Effector memory CD4-positive, alpha-beta T cell (primary cell): ENCODE measurements around the gene TMEM184C.

ENCODE experiments used
- DNase-seq, 3 donors: peaks; one replicate each; pipeline ENCODE4 v3.0.0-alpha.2; 2020
- H3K27ac ChIP-seq: 2 replicates; pipeline ENCODE4 v1.7.0; 2013; ENCODE audit warnings: mild to moderate bottlenecking, low read length, moderate library complexity; ENCODE audit not compliant: insufficient read depth, poor library complexity, severe bottlenecking
- H3K27me3 ChIP-seq: replicated peaks from 2 replicates; pipeline ENCODE4 v1.7.0; 2013; ENCODE audit warnings: mild to moderate bottlenecking, low read length; ENCODE audit not compliant: insufficient read depth, control insufficient read depth, poor library complexity, severe bottlenecking
- H3K36me3 ChIP-seq: 2 replicates; pipeline ENCODE4 v1.7.0; 2013; ENCODE audit warnings: mild to moderate bottlenecking, low read length, moderate library complexity; ENCODE audit not compliant: control insufficient read depth, insufficient read depth
- H3K4me1 ChIP-seq: 2 replicates; pipeline ENCODE4 v1.7.0; 2013; ENCODE audit warnings: low read length, mild to moderate bottlenecking; ENCODE audit not compliant: control insufficient read depth, insufficient read depth, poor library complexity, severe bottlenecking
- H3K4me3 ChIP-seq: 2 replicates; pipeline ENCODE4 v1.7.0; 2013; ENCODE audit warnings: low read length, low read depth, mild to moderate bottlenecking; ENCODE audit not compliant: insufficient read depth, poor library complexity, severe bottlenecking
- H3K9me3 ChIP-seq: 2 replicates; pipeline ENCODE4 v1.7.0; 2013; ENCODE audit warnings: mild to moderate bottlenecking, low read length, moderate library complexity; ENCODE audit not compliant: control insufficient read depth

TMEM184C gene

DNA sequence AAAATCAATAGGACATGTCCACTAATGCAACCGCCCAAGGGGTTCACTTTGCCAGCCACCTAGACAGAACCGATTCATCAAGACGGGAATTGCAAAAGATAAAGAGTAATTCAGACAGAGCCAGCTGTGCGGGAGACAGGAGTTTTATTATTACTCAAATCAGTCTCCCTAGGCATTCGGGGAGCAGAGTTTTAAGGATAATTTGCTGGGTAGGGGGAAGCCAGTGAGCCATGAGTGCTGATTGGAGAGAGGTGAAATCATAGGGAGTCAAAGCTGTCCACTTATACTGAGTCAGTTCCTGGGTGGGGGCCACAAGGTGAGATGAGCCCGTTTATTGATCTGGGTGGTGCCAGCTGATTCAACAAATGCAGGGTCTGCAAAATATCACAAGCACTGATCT lies 8.5 kb downstream of the TMEM184C start:
- H3K27me3 ChIP-seq = no peaks in the 10 kb centered on the region
- no peak overlapping the region for H3K27ac ChIP-seq
- no peak for DNase-seq
- peaks cover 63% of the 10 kb centered on the region for H3K36me3 ChIP-seq
- no peak overlapping the region for H3K4me3 ChIP-seq
- no peaks in the 10 kb centered on the region for H3K9me3 ChIP-seq
- no peaks in the 10 kb centered on the region for H3K4me1 ChIP-seq

- DNase-seq = no peak
These were observed 9.7 kb downstream of the TMEM184C start for GRCh38 chr4:147626903-147627302.

DNA sequence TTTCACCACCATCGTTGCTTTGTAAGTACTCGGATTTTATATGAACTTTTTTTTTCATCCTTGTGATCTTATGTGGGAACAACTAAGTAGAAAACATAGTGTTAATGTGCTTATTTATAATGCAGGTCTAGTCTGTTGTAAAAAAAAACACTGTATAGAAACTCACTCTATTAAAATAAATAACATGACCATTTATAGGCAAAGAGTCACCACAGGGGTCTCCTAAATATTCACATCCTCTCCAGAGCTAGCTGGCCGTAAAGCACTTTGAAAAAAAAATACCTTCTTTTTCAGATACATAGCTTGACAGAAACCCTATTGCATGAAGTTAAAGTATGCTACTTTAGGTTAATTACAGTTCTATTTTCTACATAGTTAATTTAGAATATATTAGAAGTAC lies 11.2 kb downstream of the TMEM184C start:
- Histone ChIP-seq H3K36me3 (peaks cover 77% of the 10 kb centered on the region), H3K4me1 (no peaks in the 10 kb centered on the region), H3K27me3 (no peaks in the 10 kb centered on the region), H3K9me3 (no peaks in the 10 kb centered on the region), H3K27ac (no peak overlapping the region), H3K4me3 (no peak overlapping the region)
- DNase-seq = no peak

More at GRCh38 chr4:147626903-147627302, 9.7 kb downstream of the TMEM184C start:
- no peaks in the 10 kb centered on the region for H3K4me1 ChIP-seq
- no peaks in the 10 kb centered on the region for H3K27me3 ChIP-seq
- H3K36me3 ChIP-seq = peaks cover 74% of the 10 kb centered on the region
- H3K4me3 ChIP-seq = no peak overlapping the region
- H3K27ac ChIP-seq = no peak overlapping the region
- no peaks in the 10 kb centered on the region for H3K9me3 ChIP-seq

DNA sequence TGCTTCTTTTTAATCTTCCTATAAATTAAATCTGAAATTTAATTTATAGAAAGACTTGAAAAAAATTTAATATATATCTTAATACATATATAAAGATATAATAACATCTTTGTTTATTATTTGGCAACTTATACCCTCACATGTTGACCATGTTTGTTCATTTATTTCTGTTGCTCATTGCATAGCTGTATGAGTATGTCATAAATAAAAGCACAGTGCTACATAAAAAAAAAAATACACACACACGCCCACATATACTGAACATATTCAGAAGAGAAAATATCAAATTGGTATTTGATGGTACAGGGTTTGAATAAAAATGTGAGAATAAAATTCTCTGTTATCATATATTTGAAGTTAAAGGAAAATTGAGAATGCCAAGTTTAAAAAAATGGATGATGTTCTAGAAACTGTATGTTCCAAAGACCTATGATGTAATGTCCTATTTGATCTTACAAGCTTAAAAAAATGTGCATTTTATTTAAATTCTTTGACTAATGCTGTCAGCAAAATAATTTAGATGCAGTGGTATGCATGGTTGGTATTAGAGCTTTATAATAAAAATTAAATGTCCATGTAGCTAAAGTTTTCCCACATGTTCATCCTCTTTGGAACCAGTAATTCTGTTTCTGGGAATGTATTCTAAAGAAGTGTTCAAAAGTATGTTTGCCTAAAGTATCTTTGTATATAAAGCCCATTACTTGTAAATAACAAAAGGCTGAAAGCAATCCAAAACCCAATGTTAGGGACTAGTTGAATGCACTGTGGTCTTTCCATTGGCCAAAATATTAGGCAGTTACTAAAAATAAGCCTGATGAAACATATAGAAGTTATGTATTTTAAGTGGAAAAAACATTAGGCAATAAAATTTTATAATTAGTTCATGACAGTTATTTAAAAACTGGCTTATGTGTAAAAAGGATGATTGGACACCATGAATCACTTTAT lies 12.9 kb downstream of the TMEM184C start:
- H3K36me3 ChIP-seq = peaks cover 81% of the 10 kb centered on the region
- DNase-seq = no peak

DNA sequence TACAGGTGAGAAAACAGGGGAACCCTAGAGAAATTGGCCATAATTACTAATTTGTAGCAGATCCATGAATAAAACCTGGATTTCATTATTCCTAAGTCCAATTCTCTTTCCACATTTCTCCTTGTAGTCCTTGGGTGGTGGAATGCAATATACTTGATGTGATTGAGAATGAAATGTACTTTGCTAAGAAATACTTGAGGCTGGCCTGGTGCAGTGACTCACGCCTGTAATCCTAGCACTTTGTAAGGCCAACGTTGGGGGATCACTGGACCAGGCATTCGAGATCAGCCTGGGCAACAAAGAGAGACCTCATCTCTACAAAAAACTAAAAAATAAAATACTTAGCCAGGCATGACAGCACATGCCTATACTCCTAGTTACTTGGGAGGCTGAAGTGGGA lies 15.9 kb downstream of the TMEM184C start:
- H3K27ac ChIP-seq = no peak overlapping the region
- no peaks in the 10 kb centered on the region for H3K27me3 ChIP-seq
- H3K4me1 ChIP-seq = no peaks in the 10 kb centered on the region
- no peak for DNase-seq
- H3K4me3 ChIP-seq = no peak overlapping the region
- H3K9me3 ChIP-seq = no peaks in the 10 kb centered on the region
- H3K36me3 ChIP-seq = peaks cover 71% of the 10 kb centered on the region

More for the DNA sequence above, 12.9 kb downstream of the TMEM184C start:
- Histone ChIP-seq H3K27me3 (no peaks in the 10 kb centered on the region), H3K9me3 (no peaks in the 10 kb centered on the region), H3K27ac (no peak overlapping the region), H3K4me3 (no peak overlapping the region), H3K4me1 (no peaks in the 10 kb centered on the region)

GRCh38 chr4:147633643-147634042 lies 16.4 kb downstream of the TMEM184C start:
- Histone ChIP-seq H3K27ac (no peak overlapping the region), H3K36me3 (peaks cover 66% of the 10 kb centered on the region), H3K27me3 (no peaks in the 10 kb centered on the region), H3K4me1 (no peaks in the 10 kb centered on the region), H3K9me3 (no peaks in the 10 kb centered on the region), H3K4me3 (no peak overlapping the region)
- no peak for DNase-seq

GRCh38 chr4:147635348-147635747 lies 18.2 kb downstream of the TMEM184C start:
- peaks cover 57% of the 10 kb centered on the region for H3K36me3 ChIP-seq

DNA sequence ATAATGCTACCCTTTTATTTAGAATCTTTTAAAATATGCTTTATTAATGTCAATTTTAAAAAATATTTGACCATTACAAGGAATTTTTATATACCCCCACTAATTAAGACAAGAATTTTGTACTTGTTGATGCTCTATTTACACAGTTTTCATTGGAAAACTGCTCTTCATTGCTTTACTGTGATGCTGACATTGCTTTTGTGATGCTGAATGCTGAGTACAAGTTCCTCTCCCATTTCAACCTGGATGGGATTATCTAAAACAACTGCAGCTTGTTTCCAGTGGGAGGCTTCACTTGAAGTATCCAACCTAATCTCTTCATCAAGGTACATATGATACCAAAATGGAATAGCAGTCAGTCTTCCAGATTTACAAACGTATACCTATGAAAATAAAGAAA lies 21.2 kb downstream of the TMEM184C start:
- no peaks in the 10 kb centered on the region for H3K9me3 ChIP-seq
- H3K4me3 ChIP-seq = no peak overlapping the region
- H3K27ac ChIP-seq = no peak overlapping the region
- no peaks in the 10 kb centered on the region for H3K27me3 ChIP-seq
- H3K4me1 ChIP-seq = no peaks in the 10 kb centered on the region
- peaks cover 34% of the 10 kb centered on the region for H3K36me3 ChIP-seq
- DNase-seq = no peak

More at GRCh38 chr4:147635348-147635747, 18.2 kb downstream of the TMEM184C start:
- no peaks in the 10 kb centered on the region for H3K9me3 ChIP-seq
- no peaks in the 10 kb centered on the region for H3K27me3 ChIP-seq
- no peak overlapping the region for H3K27ac ChIP-seq
- DNase-seq = no peak
- no peaks in the 10 kb centered on the region for H3K4me1 ChIP-seq
- H3K4me3 ChIP-seq = no peak overlapping the region

GRCh38 chr4:147638942-147639341 lies 21.7 kb downstream of the TMEM184C start:
- Histone ChIP-seq H3K4me3 (no peak overlapping the region), H3K27me3 (no peaks in the 10 kb centered on the region), H3K36me3 (peaks cover 28% of the 10 kb centered on the region), H3K4me1 (no peaks in the 10 kb centered on the region), H3K27ac (no peak overlapping the region), H3K9me3 (no peaks in the 10 kb centered on the region)
- no peak for DNase-seq

DNA sequence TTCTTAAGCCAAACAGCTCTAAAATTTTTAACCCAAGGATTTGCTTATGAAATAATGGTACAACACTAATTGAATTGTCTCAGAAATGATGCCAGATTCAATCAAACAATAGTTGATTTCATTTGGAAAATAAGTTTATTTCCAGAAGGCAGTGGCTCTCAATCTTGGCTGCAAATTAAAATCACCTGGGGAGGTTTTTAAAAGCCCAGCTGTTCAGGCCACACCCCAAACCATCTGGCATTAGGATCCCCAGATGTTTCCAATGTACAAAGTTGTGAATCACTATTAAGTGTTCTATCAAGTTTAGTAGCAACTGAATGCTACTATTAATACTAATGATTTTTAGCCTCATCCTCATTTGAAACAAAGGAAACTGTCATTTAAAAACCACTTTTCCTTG lies 22.2 kb downstream of the TMEM184C start:
- Histone ChIP-seq H3K9me3 (no peaks in the 10 kb centered on the region), H3K27me3 (no peaks in the 10 kb centered on the region), H3K4me3 (no peak overlapping the region), H3K36me3 (peaks cover 24% of the 10 kb centered on the region), H3K27ac (no peak overlapping the region), H3K4me1 (no peaks in the 10 kb centered on the region)
- no peak for DNase-seq
